Smooth muscle cell (in vitro differentiated cells): ENCODE data around the gene MEF2A. TPM values are rescaled to one million over a fixed set of nuclear protein-coding genes. Genes with fewer than 3 reads are reported as not detected.

ENCODE experiments used
- DNase-seq: peaks from one replicate; lab custom pipeline; 2025; ENCODE audit not compliant: unreplicated experiment; lab: John Stamatoyannopoulos, UW
- H2AFZ ChIP-seq: fragments of 200-600 bp; sonication (generic); 2 replicates; pipeline ENCODE4 v1.6.0; 2016; ENCODE audit warnings: antibody characterized with exemption, low read depth, mild to moderate bottlenecking
- H3F3A ChIP-seq: fragments of 200-600 bp; sonication (generic); 2 replicates; pipeline ENCODE4 v1.6.0; 2017; ENCODE audit warnings: antibody characterized with exemption, low read depth
- H3K27ac ChIP-seq: fragments of 200-600 bp; sonication (generic); 2 replicates; pipeline ENCODE4 v1.5.1; 2016; ENCODE audit warnings: low read depth, mild to moderate bottlenecking
- H3K27me3 ChIP-seq: fragments of 200-600 bp; sonication (generic); 2 replicates; pipeline ENCODE4 v1.6.1; 2016; ENCODE audit warnings: low read depth, mild to moderate bottlenecking
- H3K36me3 ChIP-seq: fragments of 200-600 bp; sonication (generic); 2 replicates; pipeline ENCODE4 v1.5.1; 2016; ENCODE audit warnings: low read depth
- H3K4me1 ChIP-seq: fragments of 200-600 bp; sonication (generic); 2 replicates; pipeline ENCODE4 v1.5.1; 2016; ENCODE audit warnings: low read depth
- H3K4me2 ChIP-seq: fragments of 200-600 bp; sonication (generic); 2 replicates; pipeline ENCODE4 v1.6.0; 2016; ENCODE audit warnings: mild to moderate bottlenecking
- H3K4me3 ChIP-seq: fragments of 200-600 bp; sonication (generic); 2 replicates; pipeline ENCODE4 v1.5.1; 2016; ENCODE audit warnings: mild to moderate bottlenecking
- H3K79me2 ChIP-seq: fragments of 200-600 bp; sonication (generic); 2 replicates; pipeline ENCODE4 v1.6.0; 2016; ENCODE audit warnings: low read depth, mild to moderate bottlenecking
- H3K9ac ChIP-seq: fragments of 200-600 bp; sonication (generic); 2 replicates; pipeline ENCODE4 v1.6.0; 2016; ENCODE audit warnings: low read depth
- H3K9me3 ChIP-seq: fragments of 200-600 bp; sonication (generic); replicated peaks from 2 replicates; pipeline ENCODE4 v1.5.1; 2016; ENCODE audit warnings: low read depth
- H4K20me1 ChIP-seq: fragments of 200-600 bp; sonication (generic); 2 replicates; pipeline ENCODE4 v1.6.0; 2016; ENCODE audit warnings: low read depth
- CTCF ChIP-seq: fragments of 200-600 bp; sonication (generic); IDR thresholded peaks from 2 replicates; pipeline ENCODE4 v1.5.1; 2017; ENCODE audit warnings: borderline replicate concordance, mild to moderate bottlenecking, antibody characterized with exemption; ENCODE audit not compliant: insufficient read depth, poor library complexity, severe bottlenecking
- WGBS: methylation state at CpG from one replicate; pipeline ENCODE4 v1.1.7; 2016; ENCODE audit warnings: low lambda C conversion rate; 5-methylcytosine and 5-hydroxymethylcytosine counted together
- polyA plus RNA-seq: library from polyadenylated mRNA; unstranded; fragments of >200 nt; fragmentation: Nextera tagmentation; extraction: Ambion mirVana; gene quantifications from 2 replicates; pipeline ENCODE4 v1.2.1, GENCODE V29; 2016
- total RNA-seq: library from RNA; depleted of rRNA; stranded (reverse); fragments of >200 nt; gene quantifications from 2 replicates; pipeline ENCODE4 v1.2.3, GENCODE V29; 2014

The MEF2A gene
- total and polyA plus RNA-seq, 2 experiments from 2014 or later: 12.3 to 75.8 TPM

DNA sequence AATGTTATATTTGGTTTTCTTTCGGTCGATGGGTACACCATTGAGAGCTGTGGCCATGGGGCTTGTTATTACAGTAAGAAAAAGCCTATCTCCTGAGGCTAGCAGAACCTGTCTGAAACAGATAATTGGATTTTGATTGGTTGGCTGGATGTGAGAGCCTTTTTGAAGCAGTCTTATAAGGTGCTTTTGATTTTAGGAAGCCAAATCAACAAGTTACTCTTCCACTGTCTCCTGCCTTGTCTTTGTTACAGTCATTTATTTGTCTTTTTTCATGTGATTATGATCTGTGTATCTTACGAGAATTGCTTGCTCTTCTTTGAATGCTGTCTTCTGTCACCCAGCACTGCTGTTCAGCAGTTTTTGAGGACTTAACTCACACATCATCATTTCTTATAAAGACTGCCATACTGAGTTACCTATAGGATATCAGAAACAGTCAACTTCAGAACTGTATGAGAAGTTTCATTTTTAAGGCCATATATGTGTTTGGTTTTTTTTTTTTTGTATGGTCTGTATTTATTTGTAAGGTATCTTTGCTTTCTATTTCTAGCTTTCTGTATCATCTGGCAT lies 51.1 kb downstream of the MEF2A start:
- H3K27ac ChIP-seq: no peak overlapping the region
- H3K4me1 ChIP-seq: peaks cover 10% of the 10 kb centered on the region
- H3K79me2 ChIP-seq: peaks cover 99% of the 10 kb centered on the region
- no peak overlapping the region for H2AFZ ChIP-seq
- no peaks in the 10 kb centered on the region for H3K9me3 ChIP-seq
- H3K27me3 ChIP-seq: no peaks in the 10 kb centered on the region
- H3K9ac ChIP-seq: no peak overlapping the region
- H3K4me3 ChIP-seq: no peak overlapping the region
- peaks cover 5% of the 10 kb centered on the region for H3F3A ChIP-seq
- peak overlapping the region; percentile 4 for H3K4me2 ChIP-seq
- H4K20me1 ChIP-seq: peaks cover 100% of the 10 kb centered on the region
- no peak for TF ChIP-seq CTCF
- WGBS: 87% methylated on average over 3 of the region's 3 CpGs
- DNase-seq: no peak
- no peaks in the 10 kb centered on the region for H3K36me3 ChIP-seq

GRCh38 chr15:99618941-99619411 lies 53.2 kb downstream of the MEF2A start:
- Histone ChIP-seq H3K9ac (no peak overlapping the region), H3K4me3 (no peak overlapping the region), H2AFZ (no peak overlapping the region), H4K20me1 (peaks cover 81% of the 10 kb centered on the region), H3K27me3 (no peaks in the 10 kb centered on the region), H3K27ac (no peak overlapping the region), H3K79me2 (peaks cover 97% of the 10 kb centered on the region), H3F3A (peaks cover 5% of the 10 kb centered on the region), H3K9me3 (no peaks in the 10 kb centered on the region), H3K36me3 (no peaks in the 10 kb centered on the region), H3K4me2 (peak overlapping the region; percentile 16), H3K4me1 (peaks cover 10% of the 10 kb centered on the region)
- 63% methylated on average over 6 of the region's 6 CpGs for WGBS
- no peak for DNase-seq
- TF ChIP-seq CTCF: no peak

DNA sequence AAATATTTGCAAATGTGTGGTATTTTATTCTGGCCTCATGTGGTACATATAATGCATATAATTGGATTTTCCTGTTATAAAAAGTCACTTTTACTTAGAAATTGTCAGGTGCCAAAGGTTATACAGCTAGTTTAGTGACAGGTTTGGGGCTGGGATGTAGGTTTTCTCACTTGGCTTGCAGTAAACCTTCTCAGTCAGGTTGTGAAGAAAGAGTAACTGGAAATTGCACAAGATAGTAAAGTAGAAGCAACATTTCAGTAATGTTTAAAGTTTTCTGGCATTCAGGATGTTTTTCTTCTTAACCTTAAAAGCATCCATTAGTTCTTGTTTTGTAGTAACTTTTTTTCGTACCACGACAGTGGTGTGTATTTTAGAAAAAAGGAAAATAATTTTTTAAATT lies 53.9 kb downstream of the MEF2A start:
- Histone ChIP-seq H3K79me2 (peaks cover 97% of the 10 kb centered on the region), H3K4me2 (no peak overlapping the region), H3K4me1 (peaks cover 10% of the 10 kb centered on the region)

More for the DNA sequence above, 53.9 kb downstream of the MEF2A start:
- Histone ChIP-seq H3K4me3 (no peak overlapping the region), H3K9me3 (no peaks in the 10 kb centered on the region), H3K36me3 (peaks cover 3% of the 10 kb centered on the region), H3K9ac (no peak overlapping the region), H4K20me1 (peaks cover 77% of the 10 kb centered on the region), H3K27ac (no peak overlapping the region), H3K27me3 (no peaks in the 10 kb centered on the region), H3F3A (peaks cover 5% of the 10 kb centered on the region), H2AFZ (no peak overlapping the region)
- TF ChIP-seq CTCF: no peak
- WGBS: 100% methylated on average over 2 of the region's 2 CpGs
- no peak for DNase-seq
